ENCODE results near the gene SLC22A8.

SLC22A8 gene

GRCh38 chr11:62974848-62975522 is 40.7 kb downstream of the SLC22A8 start:
- H3K4me2 ChIP-seq = peak overlapping the region in 5 of 11 experiments; percentile 4 to 41 (median 20); a peak in 6 of 22 replicates
- H3K4me1 ChIP-seq = peaks cover 0 to 19% (median 10%) of the 10 kb centered on the region in 10 experiments; a peak in 10 of 20 replicates

GRCh38 chr11:62965574-62965973 is 50.1 kb downstream of the SLC22A8 start:
- H3K27me3 ChIP-seq = no peaks in the 10 kb centered on the region
- H3K36me3 ChIP-seq = no peaks in the 10 kb centered on the region
- H3K27ac ChIP-seq = no peak overlapping the region
- peaks cover 0 to 5% (median 0%) of the 10 kb centered on the region in 11 experiments; a peak in 1 of 22 replicates for H3K9me3 ChIP-seq (replicated peaks in 1 of 11)
- H3K4me3 ChIP-seq = no peak overlapping the region
- no peak overlapping the region for H3K9ac ChIP-seq
- TF ChIP-seq Cebpa-rat (IDR thresholded peaks at IDR 0.05) = no peak
- H4K20me1 ChIP-seq = no peaks in the 10 kb centered on the region
- no peak overlapping the region for H3K4me2 ChIP-seq
- no peaks in the 10 kb centered on the region for H3K4me1 ChIP-seq

More at GRCh38 chr11:62974848-62975522, 40.7 kb downstream of the SLC22A8 start:
- Histone ChIP-seq H3K9ac (no peak overlapping the region), H4K20me1 (no peaks in the 10 kb centered on the region; a peak in 1 of 22 replicates), H3K27ac (no peak overlapping the region), H3K4me3 (no peak overlapping the region), H3K27me3 (no peaks in the 10 kb centered on the region), H3K36me3 (no peaks in the 10 kb centered on the region), H3K9me3 (replicated peaks in 1 of 11) (no peaks in the 10 kb centered on the region)
- no peak for TF ChIP-seq Cebpa-rat (IDR thresholded peaks at IDR 0.05)

DNA sequence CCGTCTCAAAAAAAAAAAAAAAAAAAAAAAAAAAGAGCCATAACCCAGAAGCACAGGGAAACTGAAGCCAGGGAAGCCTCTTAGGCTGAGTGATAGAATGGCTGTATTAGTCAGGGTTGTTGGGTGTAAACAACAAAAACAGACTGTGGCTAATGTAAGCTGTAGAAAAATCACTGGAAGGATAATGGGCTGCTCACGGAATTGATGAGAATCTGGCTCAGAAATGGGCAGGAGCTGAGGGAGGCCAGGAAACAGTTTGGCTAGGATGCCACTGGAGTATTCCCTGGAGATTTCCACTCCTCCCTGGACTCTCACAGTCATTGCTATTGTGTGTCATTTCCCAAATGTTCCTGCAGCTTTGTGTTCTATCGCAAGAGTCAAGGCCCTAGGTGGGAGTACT is 53.2 kb downstream of the SLC22A8 start:
- no peaks in the 10 kb centered on the region for H3K36me3 ChIP-seq
- no peak overlapping the region for H3K27ac ChIP-seq
- no peak overlapping the region for H3K4me2 ChIP-seq
- no peak overlapping the region for H3K9ac ChIP-seq
- H3K4me1 ChIP-seq = peaks cover 10 to 15% (median 13%) of the 10 kb centered on the region in 10 experiments
- H3K9me3 ChIP-seq (replicated peaks in 1 of 11) = peaks cover 0 to 5% (median 0%) of the 10 kb centered on the region in 11 experiments; a peak in 1 of 22 replicates
- no peaks in the 10 kb centered on the region for H4K20me1 ChIP-seq
- no peak overlapping the region for H3K4me3 ChIP-seq
- no peaks in the 10 kb centered on the region for H3K27me3 ChIP-seq
- TF ChIP-seq Cebpa-rat (IDR thresholded peaks at IDR 0.05) = no peak

DNA sequence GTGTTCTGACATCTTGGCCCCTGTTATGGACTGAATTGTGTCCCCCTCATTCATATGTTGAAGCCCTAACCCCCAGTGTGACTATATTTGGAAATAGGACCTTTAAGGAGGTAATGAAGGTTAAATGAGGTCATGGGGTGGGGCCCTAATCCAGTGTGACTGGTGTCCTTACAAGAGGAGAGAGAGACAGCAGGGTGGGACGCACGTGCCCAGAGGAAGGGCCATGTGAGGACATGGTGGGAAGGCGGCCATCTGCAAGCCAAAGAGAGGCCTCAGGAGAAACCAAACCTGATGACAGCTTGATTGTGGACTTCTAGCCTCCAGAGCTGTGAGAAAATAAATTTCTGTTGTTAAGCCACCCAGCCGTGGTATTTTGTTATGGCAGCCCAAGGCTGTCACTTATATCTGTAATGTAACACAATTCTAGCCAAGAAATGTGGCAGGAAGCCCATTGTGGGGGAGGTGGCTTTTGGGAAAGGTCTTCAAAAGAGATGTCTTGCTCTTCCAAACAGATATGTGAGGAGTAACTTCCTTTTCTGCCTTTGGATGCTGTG is 54.5 kb downstream of the SLC22A8 start:
- no peaks in the 10 kb centered on the region for H4K20me1 ChIP-seq
- no peaks in the 10 kb centered on the region for H3K27me3 ChIP-seq
- no peaks in the 10 kb centered on the region for H3K9me3 ChIP-seq (replicated peaks in 1 of 11)
- no peak overlapping the region for H3K9ac ChIP-seq
- H3K4me2 ChIP-seq = no peak overlapping the region
- no peak overlapping the region for H3K4me3 ChIP-seq
- no peak for TF ChIP-seq Cebpa-rat (IDR thresholded peaks at IDR 0.05)
- H3K4me1 ChIP-seq = peaks cover 10 to 15% (median 13%) of the 10 kb centered on the region in 10 experiments
- H3K27ac ChIP-seq = no peak overlapping the region
- no peaks in the 10 kb centered on the region for H3K36me3 ChIP-seq

GRCh38 chr11:62959422-62959980 is 56.1 kb downstream of the SLC22A8 start:
- Histone ChIP-seq H3K4me2 (peak overlapping the region; percentile 43 to 64 (median 54); a peak in 18 of 22 replicates), H3K4me3 (no peak overlapping the region), H3K9ac (no peak overlapping the region), H4K20me1 (no peaks in the 10 kb centered on the region), H3K9me3 (replicated peaks in 1 of 11) (no peaks in the 10 kb centered on the region), H3K36me3 (no peaks in the 10 kb centered on the region), H3K27ac (no peak overlapping the region), H3K27me3 (no peaks in the 10 kb centered on the region), H3K4me1 (peaks cover 10 to 15% (median 13%) of the 10 kb centered on the region in 10 experiments)
- TF ChIP-seq Cebpa-rat (IDR thresholded peaks at IDR 0.05) = no peak

DNA sequence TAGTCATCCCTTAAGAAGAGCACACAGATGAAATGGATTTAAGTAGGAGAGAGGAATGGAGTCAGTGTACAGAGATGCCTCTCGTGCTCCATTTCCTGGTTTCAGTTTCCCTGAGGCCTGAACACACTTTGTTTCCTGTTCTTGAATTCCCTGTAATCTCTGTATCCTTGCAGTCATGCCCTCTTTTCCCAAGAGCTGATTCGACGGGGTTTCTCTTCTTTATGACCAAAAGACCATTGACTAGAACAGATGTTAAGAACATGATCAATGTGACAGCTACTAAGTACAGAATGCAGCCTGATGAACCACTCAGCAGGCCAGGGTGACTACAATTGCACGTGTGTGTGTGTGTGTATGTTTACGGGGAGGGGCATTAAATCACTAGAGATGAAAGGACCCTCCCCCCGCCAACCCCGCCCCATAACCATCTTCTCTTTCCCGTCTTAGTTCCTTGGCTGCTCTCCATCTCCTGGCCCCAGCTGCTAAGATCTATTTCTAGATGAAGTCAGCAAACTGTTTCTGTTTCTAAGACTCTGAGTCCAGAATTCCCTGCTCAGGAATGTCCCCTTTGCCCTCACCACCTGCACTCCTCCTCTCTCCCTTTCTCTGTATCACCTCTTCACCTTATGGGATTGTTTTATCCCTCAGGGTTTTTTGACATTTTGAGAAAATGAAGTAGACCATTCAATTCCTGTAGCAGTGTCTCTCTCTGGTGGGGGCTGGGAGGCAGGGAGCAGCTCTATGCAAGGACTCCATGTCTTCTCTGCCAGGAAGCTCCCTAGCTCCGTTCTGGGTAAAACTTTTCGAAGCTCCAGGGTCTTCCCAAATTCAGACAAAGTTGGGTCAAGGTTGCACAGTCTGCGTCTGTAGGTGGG is 56.9 kb downstream of the SLC22A8 start:
- Histone ChIP-seq H3K27me3 (no peaks in the 10 kb centered on the region), H3K4me2 (peak overlapping the region; percentile 43 to 64 (median 54)), H3K36me3 (no peaks in the 10 kb centered on the region), H3K4me1 (peaks cover 10 to 15% (median 13%) of the 10 kb centered on the region in 10 experiments), H3K9me3 (replicated peaks in 1 of 11) (no peaks in the 10 kb centered on the region), H4K20me1 (no peaks in the 10 kb centered on the region), H3K27ac (peak overlapping the region in 4 of 11 experiments; percentile 5 to 29 (median 15); a peak in 2 of 22 replicates), H3K4me3 (no peak overlapping the region), H3K9ac (peak overlapping the region in 1 of 11 experiments; percentile 15; a peak in 1 of 22 replicates)
- no peak for TF ChIP-seq Cebpa-rat (IDR thresholded peaks at IDR 0.05)

GRCh38 chr11:62957147-62957546 is 58.5 kb downstream of the SLC22A8 start:
- Histone ChIP-seq H3K27me3 (no peaks in the 10 kb centered on the region), H3K9ac (no peak overlapping the region), H3K27ac (no peak overlapping the region), H3K36me3 (no peaks in the 10 kb centered on the region), H4K20me1 (no peaks in the 10 kb centered on the region), H3K4me2 (no peak overlapping the region), H3K4me1 (peaks cover 10 to 15% (median 13%) of the 10 kb centered on the region in 10 experiments), H3K4me3 (no peak overlapping the region), H3K9me3 (replicated peaks in 1 of 11) (no peaks in the 10 kb centered on the region)
- no peak for TF ChIP-seq Cebpa-rat (IDR thresholded peaks at IDR 0.05)

GRCh38 chr11:62954478-62954877 is 61.2 kb downstream of the SLC22A8 start:
- Histone ChIP-seq H3K27me3 (no peaks in the 10 kb centered on the region), H3K27ac (no peak overlapping the region), H3K9me3 (replicated peaks in 1 of 11) (no peaks in the 10 kb centered on the region), H3K4me2 (no peak overlapping the region), H3K4me3 (no peak overlapping the region), H3K9ac (no peak overlapping the region), H3K36me3 (no peaks in the 10 kb centered on the region), H4K20me1 (no peaks in the 10 kb centered on the region), H3K4me1 (peaks cover 10 to 14% (median 13%) of the 10 kb centered on the region in 10 experiments)
- TF ChIP-seq Cebpa-rat (IDR thresholded peaks at IDR 0.05) = no peak

- H3K4me1 ChIP-seq = peaks cover 5 to 8% (median 7%) of the 10 kb centered on the region in 10 experiments
- no peak overlapping the region for H3K4me2 ChIP-seq
- H3K27ac ChIP-seq = no peak overlapping the region
- H3K9ac ChIP-seq = no peak overlapping the region
- TF ChIP-seq Cebpa-rat (IDR thresholded peaks at IDR 0.05) = no peak
- H3K4me3 ChIP-seq = no peak overlapping the region
- no peaks in the 10 kb centered on the region for H3K36me3 ChIP-seq
- H4K20me1 ChIP-seq = no peaks in the 10 kb centered on the region
- no peaks in the 10 kb centered on the region for H3K9me3 ChIP-seq (replicated peaks in 1 of 11)
- no peaks in the 10 kb centered on the region for H3K27me3 ChIP-seq
These were observed 61.8 kb downstream of the SLC22A8 start for GRCh38 chr11:62953811-62954210.
